ENCODE data around the gene UQCRHL. TPM values are rescaled to one million over a fixed set of nuclear protein-coding genes. Genes with fewer than 3 reads are reported as not detected.
"Not testable (repeated sequence)": the region's sequence is repeated elsewhere in the genome, so short reads cannot be mapped to it uniquely, and the experiment has no call there.

UQCRHL gene
- total RNA-seq, 1 donor from 2014 or later: 1.3 TPM

DNA sequence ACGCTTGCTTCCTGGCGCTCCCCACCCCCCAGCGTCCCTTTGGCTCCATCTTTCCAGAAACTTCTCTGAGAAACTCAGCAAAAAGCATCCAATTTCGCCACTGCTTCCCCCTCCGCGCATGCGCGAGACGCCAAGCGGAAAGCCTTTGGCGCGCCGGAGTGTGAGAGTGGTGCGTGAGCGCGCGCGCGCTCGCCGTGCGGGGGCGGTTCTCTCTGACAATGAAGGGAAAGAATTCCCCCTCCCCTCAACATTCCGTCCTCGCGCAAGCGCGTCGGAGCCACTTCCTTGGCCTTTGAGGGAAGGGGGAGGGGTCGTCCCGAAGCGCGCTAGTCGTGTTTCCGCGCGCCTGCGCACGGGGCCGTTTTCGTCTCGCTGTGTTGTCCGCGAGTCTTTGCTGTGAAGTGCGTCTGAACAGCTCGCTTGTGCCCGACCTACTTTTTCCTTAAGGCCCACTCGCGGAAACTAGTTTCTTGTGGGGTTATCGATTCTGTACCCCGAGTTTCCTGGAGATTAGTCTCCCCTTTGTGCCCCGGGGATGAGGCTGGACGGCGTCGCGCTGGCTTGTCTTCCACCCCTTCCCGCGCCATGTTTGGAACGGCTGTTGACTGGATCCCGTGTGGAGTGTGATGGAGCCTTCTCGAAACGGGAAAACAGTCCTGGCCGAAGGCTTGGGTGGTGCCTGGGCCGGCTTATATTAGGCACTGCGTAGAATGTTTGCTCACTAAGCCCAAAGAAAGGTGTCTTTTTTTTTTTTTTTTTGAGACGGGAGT, 28.5 kb upstream of the UQCRHL start:
- peak; percentile 100 for DNase-seq (ENCODE audit: low spot score)

DNA sequence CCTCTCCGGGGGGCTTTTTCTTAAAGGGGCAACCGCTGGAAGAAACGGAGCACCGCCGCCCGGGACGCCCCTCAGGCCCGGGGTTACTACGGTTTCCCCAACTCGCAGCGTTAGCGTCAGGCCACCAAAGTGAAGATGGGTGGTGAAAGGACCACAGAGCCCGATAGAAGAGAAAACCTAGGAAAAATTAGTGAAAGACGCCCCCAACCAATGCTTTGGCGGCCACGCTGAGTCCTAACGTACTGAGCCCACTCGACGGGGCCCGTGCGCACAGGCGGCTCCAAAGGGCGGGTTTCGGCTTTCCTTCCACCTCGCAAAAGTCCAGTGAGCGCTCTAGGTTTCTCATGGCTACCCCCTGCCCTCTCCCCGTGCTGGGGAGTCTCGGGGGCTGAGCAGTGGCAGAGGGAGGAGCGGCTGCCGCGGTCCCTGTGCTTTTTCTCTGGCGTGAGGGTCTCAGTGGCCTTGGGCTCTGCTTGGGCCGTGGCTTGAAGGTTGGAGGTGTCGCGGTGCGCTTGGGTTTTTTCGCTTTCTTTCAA, 27.8 kb upstream of the UQCRHL start:
- DNase-seq (ENCODE audit: low spot score): peak; percentile 87

DNA sequence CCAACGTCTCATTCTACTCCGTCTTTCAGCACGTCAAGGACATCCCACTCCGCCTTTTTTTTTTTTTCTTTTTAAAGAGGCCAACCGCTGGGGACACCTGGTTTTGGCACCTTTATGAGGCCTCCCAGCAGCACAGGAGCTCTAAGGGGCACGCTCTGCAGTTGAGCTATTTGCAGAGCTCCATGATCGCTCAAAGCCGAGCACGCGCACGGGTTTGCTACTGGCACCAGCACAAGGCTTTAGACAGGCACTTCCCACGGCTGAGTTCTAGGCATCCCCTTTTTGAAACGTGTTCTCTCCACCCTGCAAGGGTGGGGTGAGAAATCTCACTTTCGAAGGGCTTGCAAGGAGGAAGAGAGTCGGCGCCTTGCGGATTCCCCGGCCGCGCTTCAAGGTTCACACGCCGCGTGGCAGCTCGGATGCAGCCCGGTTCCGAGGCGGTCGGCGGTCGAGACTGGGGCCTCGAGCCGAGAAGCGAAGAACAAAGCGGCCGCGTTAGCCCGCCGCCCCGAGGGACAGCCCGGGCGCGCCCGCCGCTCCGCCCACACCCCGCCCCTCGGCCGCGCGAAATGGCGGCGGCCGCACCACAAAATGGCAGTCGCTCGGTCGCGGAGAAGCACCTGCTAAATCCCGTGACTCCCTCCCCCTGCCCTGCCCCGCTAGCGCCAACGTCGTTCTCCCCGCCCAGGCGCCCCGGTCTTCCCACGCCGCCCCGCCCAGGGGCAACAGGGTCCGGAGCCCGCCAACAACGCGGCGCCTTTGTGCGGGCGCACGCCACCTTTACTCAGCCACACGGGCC, 27.2 kb upstream of the UQCRHL start:
- peak; percentile 95 for DNase-seq (ENCODE audit: low spot score)

DNA sequence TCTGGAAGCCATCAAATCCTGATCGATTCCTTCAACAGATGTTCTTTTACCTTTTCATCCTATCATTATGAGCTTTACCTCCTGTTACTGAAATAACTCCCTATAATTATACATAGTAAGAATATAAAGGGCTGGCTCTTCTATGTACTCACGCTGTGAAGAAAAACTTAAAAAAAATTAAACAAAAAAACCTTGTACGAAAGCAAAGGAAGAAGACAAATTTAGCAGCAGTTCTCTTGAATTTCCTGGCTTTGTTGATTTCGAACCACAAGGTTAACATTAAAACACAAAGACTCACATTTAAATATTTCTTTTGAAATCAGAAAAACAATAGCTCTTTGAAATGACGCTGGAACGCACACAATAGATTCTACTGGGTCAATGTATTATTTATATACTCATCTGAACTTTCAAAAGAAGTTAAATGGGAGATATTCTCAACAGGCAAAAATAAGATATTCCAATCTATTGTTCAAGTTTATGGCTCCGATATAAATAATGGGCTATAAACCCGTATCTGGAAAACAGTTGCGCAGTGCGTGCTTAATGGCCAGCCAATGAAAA, 26.5 kb upstream of the UQCRHL start:
- no peak for DNase-seq (ENCODE audit: low spot score)

DNA sequence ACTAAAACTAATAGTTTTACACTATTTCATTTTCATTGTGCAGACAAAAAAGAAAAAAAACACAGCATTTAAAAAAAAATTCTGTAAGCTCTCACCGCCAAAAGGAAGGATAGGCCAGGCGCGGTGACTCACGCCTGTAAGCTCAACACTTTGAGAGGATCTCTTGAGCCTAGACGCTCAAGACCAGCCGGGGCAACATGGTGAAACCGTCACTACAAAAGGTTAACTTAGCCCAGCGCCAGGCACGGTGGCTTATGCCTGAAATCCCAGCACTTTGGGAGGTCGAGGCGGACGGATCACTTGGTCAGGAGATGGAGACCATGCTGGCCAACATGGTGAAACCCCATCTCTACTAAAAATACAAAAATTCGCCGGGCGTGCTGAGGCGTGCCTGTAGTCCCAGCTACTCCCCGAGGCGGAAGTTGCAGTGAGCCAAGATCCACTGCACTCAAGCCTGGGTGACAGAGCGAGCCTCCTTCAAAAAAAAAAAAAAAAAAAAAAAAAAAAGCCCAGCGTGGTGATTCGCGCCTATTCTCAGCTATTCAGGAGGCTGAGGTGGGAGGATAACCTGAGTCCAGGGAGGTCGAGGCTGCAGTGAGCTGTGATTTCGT, 25.7 kb upstream of the UQCRHL start:
- DNase-seq (ENCODE audit: low spot score): peak; percentile 71

DNA sequence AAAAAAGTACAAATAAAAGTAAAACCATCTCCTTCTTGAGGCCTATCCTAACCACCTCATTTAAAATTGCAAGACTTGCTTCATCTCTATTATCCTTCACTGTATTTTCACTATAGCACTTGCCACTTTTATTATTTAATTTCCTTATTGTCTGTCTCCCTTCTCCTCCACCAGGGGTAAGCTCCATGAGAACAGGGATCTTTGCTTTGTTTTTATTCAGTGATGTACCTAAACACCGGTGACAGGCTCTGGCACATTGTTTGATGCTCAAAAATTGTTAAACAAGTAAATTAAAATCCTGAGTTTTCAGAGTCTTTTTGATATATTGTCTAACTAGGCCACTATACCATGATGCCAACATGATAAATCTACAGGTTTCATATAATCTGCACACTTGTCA, 22.8 kb upstream of the UQCRHL start:
- no peak for DNase-seq (ENCODE audit: low spot score)

DNA sequence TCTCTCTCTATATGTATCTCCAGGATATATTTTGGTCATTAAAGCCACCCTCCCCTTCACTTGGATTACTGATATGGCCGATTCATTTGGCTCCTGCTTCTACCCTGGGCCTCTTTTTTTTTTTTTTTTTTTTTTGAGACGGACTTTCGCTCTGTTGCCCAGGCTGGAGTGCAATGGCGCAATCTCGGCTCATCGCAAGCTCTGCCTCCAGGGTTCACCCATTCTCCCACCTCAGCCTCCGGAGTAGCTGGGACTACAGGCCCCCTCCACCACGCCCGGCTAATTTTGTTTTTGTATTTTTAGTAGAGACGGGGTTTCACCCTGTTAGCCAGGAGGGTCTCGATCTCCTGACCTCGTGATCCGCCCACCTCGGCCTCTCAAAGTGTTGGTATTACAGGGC, 21.5 kb upstream of the UQCRHL start:
- peak; percentile 39 for DNase-seq (ENCODE audit: low spot score)

DNA sequence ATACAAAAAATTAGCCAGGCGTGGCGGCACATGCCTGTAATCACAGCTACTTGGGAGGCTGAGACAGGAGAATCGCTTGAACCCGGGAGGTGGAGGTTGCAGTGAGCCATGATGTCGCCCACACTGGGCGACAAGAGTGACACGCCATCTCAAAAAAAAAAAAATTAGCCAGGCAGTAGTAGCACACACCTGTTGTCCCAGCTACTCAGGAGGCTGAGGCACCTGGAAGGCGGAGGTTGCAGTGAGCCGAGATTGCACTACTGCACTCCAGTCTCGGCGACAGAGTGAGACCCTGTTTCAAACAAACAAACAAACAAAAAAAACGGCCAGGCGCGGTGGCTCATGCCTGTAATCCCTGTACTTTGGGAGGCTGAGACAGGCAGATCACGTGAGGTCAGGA, 20.1 kb upstream of the UQCRHL start:
- not testable (repeated sequence) for DNase-seq (ENCODE audit: low spot score)

DNA sequence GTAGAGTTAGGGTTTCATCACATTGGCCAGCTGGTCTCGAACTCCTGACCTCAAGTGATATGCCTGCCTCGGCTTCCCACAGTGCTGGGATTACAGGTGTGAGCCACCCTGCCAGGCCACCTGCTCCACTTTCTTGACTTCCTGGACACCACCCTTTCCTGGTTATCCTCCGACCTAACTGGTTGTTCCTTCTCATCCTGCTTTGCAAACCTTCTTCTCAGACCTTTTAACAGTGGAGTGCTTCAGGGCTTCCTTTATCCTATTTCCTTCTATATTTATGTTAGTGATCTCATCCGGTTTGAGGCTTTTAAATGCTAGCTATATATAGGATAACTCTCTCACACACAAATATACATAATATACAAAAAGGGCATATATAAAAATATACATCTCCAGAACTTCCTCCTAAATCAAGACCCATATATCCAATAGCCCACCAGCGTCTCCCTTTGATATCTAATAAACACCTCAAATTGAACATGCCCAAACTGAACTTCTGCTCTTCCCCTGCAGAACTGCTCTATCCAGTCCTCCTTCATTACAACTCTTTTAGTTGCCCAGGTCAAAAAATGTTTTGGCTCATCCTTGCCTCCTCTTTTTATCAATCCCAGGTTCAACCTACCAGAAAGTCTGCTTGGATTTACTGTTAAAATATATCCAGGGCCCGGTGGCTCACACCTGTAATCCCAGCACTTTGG, 19.5 kb upstream of the UQCRHL start:
- DNase-seq (ENCODE audit: low spot score): no peak

DNA sequence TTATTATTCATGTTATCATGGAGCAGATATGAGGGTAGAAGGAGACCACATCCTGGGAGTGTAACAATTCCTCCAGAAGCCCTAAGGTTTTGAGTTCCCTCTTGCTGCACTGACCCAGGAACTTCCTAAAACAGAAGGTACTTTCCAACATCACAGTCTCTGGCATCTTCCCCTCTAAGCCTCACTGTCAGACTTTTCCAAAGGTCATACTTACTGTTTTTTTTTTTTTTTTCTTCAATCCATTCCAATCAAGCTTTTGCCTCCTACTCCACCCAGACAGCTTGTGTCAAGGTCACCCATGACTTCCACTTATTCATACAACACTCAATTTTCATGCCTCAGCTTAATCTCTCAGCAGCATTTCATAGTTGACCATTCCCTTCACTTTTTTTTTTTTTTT, 18.4 kb upstream of the UQCRHL start:
- DNase-seq (ENCODE audit: low spot score): no peak

DNA sequence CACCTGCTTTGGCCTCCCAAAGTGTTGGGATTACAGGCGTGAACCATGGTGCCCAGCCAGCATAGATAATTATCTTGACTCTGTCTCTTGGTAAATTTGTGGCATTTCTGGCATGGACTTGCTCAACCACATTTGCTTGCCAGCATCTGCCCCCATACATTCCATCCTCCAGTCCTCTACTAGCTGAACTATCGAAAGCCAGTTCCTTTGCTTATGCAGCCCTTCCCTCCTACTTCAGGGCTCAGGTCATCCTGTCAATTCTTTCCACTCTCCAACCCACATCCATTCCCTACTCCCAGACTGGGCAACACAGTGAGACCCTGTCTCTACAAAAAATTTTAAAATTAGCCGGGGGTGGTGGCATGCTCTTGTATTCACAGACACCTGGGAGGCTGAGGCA, 13.0 kb upstream of the UQCRHL start:
- peak; percentile 24 for DNase-seq (ENCODE audit: low spot score)

DNA sequence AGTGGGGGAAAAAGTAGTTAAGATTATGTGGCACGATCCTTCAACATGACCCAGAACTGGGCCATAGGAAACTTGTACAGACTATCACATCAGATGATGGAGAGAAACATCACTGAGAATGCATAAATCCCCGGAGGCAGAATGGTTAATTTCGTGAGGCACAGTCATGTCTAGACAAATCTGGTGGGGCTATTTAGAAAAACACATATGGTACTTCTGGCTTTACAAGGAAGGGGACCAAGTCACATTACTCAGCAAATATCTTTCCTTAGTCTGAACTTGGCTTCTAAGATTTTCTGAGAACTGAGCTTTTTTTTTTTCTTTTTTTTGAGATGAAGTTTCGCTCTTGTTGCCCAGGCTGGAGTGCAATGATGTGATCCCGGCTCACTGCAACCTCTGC, 9.2 kb upstream of the UQCRHL start:
- no peak for DNase-seq (ENCODE audit: low spot score)

DNA sequence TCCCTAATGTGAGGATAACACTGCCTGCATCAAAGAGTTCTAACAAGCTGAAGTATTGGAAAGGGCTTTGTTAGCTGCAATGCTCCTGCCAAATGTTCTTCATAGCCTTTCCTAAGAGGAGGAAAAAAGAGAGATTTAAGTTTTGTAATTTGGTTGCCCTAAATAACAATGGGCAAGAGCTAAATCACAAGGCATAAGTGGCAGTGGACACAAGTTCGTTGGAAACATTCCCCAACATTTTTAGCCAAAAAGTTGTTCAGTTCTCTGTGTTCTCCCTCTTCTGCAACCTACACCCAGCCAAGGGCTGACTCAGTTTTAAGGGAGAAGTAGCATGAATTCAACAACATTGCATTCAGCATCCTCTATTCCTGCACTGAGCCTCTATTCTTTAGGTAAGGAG, 2.6 kb upstream of the UQCRHL start:
- DNase-seq (ENCODE audit: low spot score): no peak

DNA sequence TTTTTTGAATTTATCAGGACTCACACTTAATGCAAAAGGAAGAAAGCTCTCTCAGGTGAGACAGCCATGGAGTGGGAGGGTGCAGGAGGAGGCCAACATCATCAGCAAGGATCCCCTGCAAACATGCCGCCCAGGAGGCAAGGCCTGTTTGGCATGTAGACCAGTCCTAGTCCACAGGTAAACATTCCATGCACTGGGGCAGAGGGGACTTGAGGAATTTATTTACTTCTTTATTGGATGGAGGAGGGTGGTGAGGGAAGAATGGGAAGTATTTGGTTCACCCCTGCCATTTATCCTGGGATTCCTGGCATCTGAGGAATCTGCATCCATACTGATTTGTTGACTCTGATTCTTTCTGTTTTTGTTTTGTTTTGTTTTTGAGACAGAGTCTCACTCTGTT, 1.5 kb upstream of the UQCRHL start:
- DNase-seq (ENCODE audit: low spot score): no peak

DNA sequence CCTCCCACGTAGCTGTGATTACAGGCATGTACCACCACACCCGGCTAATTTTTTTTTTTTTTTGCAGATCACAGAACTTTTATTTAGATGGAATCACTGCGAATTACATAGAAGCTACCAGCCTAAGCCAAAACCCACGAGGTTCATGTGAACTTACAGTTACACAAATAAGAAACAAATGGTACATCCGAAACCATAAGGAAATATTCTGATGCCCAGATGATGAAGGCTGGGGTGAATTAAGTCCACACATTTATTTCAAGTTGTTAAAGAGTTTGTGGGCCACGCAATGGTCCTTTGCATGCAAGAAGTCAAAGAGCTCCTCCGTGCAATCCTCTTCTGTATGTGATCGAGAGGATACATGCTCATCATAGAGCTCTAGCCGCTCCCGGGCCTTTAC, 328 bp downstream of the UQCRHL start:
- no peak for DNase-seq (ENCODE audit: low spot score)

DNA sequence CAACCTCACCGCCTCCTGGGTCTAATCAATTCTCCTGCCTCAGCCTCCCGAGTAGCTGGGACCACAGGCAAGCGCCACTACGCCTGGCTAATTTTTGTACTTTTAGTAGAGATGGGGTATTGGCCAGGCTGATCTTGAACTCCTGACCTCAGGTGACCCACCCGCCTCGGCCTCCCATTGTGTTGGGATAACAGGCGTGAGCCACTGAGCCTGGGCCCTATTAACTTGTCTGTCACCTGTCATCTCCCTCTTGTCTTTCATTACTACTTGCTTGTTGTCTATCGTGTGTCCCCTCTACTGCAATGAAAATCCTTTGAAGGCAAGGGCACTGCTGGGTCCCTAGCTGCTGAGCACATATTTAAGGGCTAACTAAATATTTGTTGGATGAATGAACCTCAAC, 3.4 kb downstream of the UQCRHL start:
- DNase-seq (ENCODE audit: low spot score): no peak

DNA sequence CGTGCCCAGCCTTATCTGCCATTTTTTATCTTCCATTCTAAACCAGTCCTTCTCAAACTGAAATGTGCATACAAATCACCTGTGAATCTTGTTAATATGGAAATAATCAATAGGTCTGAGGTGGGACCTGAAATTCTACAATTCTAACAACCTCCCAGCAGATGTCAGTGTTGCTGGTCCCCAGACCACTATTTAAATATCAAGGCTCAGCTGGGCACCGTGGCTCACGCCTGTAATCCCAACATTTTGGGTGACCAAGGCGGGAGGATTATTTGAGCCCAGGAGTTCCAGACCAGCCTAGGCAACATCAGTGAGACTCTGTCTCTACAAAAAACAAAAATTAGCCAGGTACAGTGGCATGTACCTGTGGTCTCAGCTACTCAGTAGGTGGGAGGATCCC, 4.1 kb downstream of the UQCRHL start:
- no peak for DNase-seq (ENCODE audit: low spot score)

DNA sequence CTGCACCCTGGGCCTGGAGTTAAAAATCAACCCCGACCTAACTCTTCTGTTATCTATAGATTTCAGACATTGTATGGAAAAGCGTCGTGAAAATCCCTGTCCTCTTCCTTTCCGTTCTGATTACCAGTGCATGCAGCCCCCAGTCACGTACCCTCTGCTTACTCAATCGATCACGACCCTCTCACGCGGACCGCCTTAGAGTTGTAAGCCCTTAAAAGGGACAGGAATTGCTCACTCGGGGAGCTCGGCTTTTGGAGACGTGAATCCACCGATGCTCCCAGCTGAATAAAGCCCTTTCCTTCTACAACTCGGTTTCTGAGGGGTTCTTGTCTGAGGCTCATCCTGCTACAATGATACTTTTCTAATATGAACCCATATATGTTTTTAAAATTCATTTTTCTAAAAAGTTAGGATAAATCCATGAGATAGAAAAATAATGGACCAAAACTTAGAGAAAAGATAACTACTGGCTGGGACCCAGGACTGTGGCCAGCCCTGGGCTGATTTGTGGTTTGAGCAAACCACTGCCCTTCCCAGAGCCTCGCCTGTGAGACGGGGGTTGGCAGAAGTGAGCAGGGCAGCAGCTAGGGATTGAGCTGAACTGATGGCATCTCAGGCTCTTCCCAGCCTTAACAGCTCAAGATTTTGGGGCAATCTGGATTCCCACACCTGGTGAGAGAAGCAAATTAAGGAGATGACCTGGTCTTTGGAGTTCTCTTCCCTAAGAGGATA, 5.0 kb downstream of the UQCRHL start:
- DNase-seq (ENCODE audit: low spot score): no peak

DNA sequence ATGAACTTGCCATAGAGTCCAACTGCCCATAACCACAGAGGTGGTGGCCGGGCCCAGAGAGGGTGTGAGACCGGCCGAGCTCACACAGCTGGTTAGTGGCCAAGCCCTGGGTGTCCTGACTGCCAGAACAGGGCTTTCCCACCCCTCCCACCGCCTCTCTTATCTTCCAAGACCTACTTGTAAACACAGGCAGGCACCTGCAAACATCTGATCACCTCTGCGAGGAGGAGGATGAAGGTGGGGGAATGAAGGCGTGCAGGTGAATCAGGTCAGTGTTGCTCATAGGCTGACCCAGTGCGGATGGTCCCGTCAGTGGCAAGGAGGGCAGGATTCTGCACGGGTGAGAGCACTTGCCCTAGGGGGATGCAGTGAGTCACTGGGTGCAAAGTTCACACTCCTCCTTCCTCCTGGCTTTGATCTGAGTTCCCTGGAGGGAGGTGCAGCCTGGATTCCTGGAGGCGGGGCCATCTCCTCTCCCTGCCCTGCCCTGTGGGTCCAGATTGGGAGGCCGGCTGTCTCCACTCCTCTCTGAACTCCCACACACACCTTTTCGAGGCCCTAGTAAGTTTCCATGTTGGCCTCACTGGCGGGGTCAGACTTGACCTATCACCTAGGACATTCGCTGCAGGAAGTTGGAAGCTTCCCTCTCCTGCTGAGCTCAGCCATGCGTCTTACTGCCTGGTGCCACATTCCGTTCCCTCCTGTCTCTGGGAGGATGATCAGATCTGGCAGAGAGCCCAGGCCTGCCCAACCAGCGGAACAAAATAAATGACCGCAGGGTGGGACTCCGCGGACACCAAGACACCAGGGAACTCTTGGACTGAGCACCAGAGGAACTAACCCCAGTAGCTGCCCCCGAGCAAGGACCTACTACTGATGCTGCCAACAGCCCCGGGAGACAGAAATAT, 7.3 kb downstream of the UQCRHL start:
- DNase-seq (ENCODE audit: low spot score): no peak
